GM23248 (cell line): ENCODE data around the gene TCF7L2. TPM values are rescaled to one million over a fixed set of nuclear protein-coding genes. Genes with fewer than 3 reads are reported as not detected.
A peak's percentile ranks its signal among the peaks of the same experiment; 100 is the strongest.

Source experiments
- DNase-seq: peaks from one replicate; pipeline ENCODE4 v3.0.0-alpha.2; 2015
- H2AFZ ChIP-seq: fragments of 200-600 bp; sonication (generic); 2 replicates; pipeline ENCODE4 v1.6.1; 2016; ENCODE audit warnings: antibody characterized with exemption
- H3F3A ChIP-seq: fragments of 200-600 bp; sonication (generic); 2 replicates; pipeline ENCODE4 v1.6.1; 2016; ENCODE audit warnings: mild to moderate bottlenecking, antibody characterized with exemption, mixed run types; ENCODE audit not compliant: insufficient read depth
- H3K27ac ChIP-seq: fragments of 200-600 bp; sonication (generic); 2 replicates; pipeline ENCODE4 v1.5.1; 2016; ENCODE audit warnings: mild to moderate bottlenecking
- H3K27me3 ChIP-seq: fragments of 200-600 bp; sonication (generic); replicated peaks from 2 replicates; pipeline ENCODE4 v1.6.1; 2016; ENCODE audit warnings: mild to moderate bottlenecking; ENCODE audit not compliant: insufficient read depth
- H3K36me3 ChIP-seq: fragments of 200-600 bp; sonication (generic); 2 replicates; pipeline ENCODE4 v1.6.1; 2016; ENCODE audit warnings: low read depth, mild to moderate bottlenecking
- H3K4me1 ChIP-seq: fragments of 200-600 bp; sonication (generic); 2 replicates; pipeline ENCODE4 v1.6.1; 2016; ENCODE audit warnings: mild to moderate bottlenecking; ENCODE audit not compliant: insufficient read depth
- H3K4me2 ChIP-seq: fragments of 200-600 bp; sonication (generic); one replicate; pipeline ENCODE4 v1.6.1; 2016; ENCODE audit warnings: mild to moderate bottlenecking; ENCODE audit not compliant: unreplicated experiment
- H3K4me3 ChIP-seq: fragments of 200-600 bp; sonication (generic); 2 replicates; pipeline ENCODE4 v1.5.1; 2016; ENCODE audit warnings: mild to moderate bottlenecking
- H3K79me2 ChIP-seq: fragments of 200-600 bp; sonication (generic); 2 replicates; pipeline ENCODE4 v1.6.1; 2016; ENCODE audit warnings: mild to moderate bottlenecking; ENCODE audit not compliant: insufficient read depth
- H3K9ac ChIP-seq: fragments of 200-600 bp; sonication (generic); 2 replicates; pipeline ENCODE4 v1.6.1; 2016; ENCODE audit warnings: mild to moderate bottlenecking
- H3K9me2 ChIP-seq: fragments of 200-600 bp; sonication (generic); 2 replicates; pipeline ENCODE4 v1.6.1; 2016; ENCODE audit warnings: mixed run types, mild to moderate bottlenecking, moderate library complexity; ENCODE audit not compliant: insufficient read depth
- H3K9me3 ChIP-seq: fragments of 200-600 bp; sonication (generic); one replicate; pipeline ENCODE4 v1.6.1; 2017; ENCODE audit warnings: low read depth
- H4K20me1 ChIP-seq: fragments of 200-600 bp; sonication (generic); 2 replicates; pipeline ENCODE4 v1.6.0; 2016; ENCODE audit not compliant: insufficient read depth
- EZH2 ChIP-seq: fragments of 200-600 bp; sonication (generic); IDR thresholded peaks from 2 replicates; pipeline ENCODE4 v1.6.1; 2018; ENCODE audit warnings: antibody characterized with exemption, mild to moderate bottlenecking; ENCODE audit not compliant: insufficient read depth, poor library complexity, severe bottlenecking
- EZH2phosphoT487 ChIP-seq: fragments of 200-600 bp; sonication (generic); IDR thresholded peaks from 2 replicates; pipeline ENCODE4 v1.6.1; 2018; ENCODE audit warnings: antibody characterized with exemption, moderate library complexity, mild to moderate bottlenecking, low read depth; ENCODE audit not compliant: insufficient read depth
- WGBS, 2 experiments: methylation state at CpG; one replicate each; pipeline ENCODE4 v1.1.6; 2015 to 2017; ENCODE audit warnings: low lambda C conversion rate in 2 of 2, low coverage in 1 of 2; ENCODE audit errors: missing lambda C conversion rate in 2 of 2; 5-methylcytosine and 5-hydroxymethylcytosine counted together
- in situ Hi-C: fragments of 300-500 bp; cut with MboI; formaldehyde crosslinking; loops from 2 replicates; pipeline ENCODE4 v1.15.0; 2020
- polyA plus RNA-seq: library from polyadenylated mRNA; unstranded; fragments of >200 nt; fragmentation: Nextera tagmentation; extraction: Ambion mirVana; gene quantifications from 2 replicates; pipeline ENCODE4 v1.2.1, GENCODE V29; 2016
- total RNA-seq: library from RNA; depleted of rRNA; stranded (reverse); fragments of >200 nt; shearing (Covaris generic); gene quantifications from 2 replicates; pipeline ENCODE4 v1.2.3, GENCODE V29; 2014

TCF7L2 gene
- total and polyA plus RNA-seq, 2 experiments from 2014 or later: 6.2 to 19.3 TPM

DNA sequence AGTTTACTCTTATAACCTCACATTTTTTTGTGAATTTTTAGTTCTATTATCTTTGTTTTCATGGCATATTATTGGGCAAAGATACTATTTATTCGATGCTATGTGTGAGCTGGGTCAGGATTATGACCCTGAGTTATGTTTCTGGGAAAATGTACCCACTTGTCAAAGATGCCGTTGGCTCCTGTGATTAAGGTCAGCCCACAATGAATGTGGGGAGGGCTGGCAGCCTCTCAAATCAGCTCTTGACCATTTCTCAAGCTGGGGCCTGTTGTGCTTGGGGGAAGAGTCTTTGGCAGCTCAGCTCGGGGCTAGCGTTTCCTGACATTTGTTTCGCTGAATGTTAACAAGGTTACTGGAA is 97.5 kb downstream of the TCF7L2 start:
- no peak for DNase-seq
- in situ Hi-C loops: no loop called here
- H3K4me2 ChIP-seq: no peak overlapping the region

GRCh38 chr10:113047963-113048781 is 98.1 kb downstream of the TCF7L2 start:
- 0 out of 2 replicates have a peak overlapping the region, but pooled peaks have one; percentile 89 for H3K27ac ChIP-seq
- H3K4me3 ChIP-seq: no peak overlapping the region
- no peaks in the 10 kb centered on the region for H3K9me2 ChIP-seq
- H3K9ac ChIP-seq: no peak overlapping the region
- in situ Hi-C loops: no loop called here
- H2AFZ ChIP-seq: no peak overlapping the region
- peaks cover 98% of the 10 kb centered on the region for H3K79me2 ChIP-seq
- no peak overlapping the region for H3K4me2 ChIP-seq
- H4K20me1 ChIP-seq: no peaks in the 10 kb centered on the region
- peaks cover under 1% of the 10 kb centered on the region; the same call in 1 of the 2 replicates for H3K36me3 ChIP-seq
- H3K9me3 ChIP-seq: no peaks in the 10 kb centered on the region
- TF ChIP-seq EZH2phosphoT487 (no peak), EZH2 (no peak)
- H3K4me1 ChIP-seq: peaks cover 53% of the 10 kb centered on the region
- DNase-seq: no peak
- peaks cover 25% of the 10 kb centered on the region for H3F3A ChIP-seq
- no peaks in the 10 kb centered on the region for H3K27me3 ChIP-seq
- WGBS, 2 experiments: 90 to 92% methylated on average over 13 of the region's 13 CpGs

More for the DNA sequence above, 97.5 kb downstream of the TCF7L2 start:
- Histone ChIP-seq H3K9me2 (no peaks in the 10 kb centered on the region), H3K4me3 (no peak overlapping the region), H3K79me2 (peaks cover 98% of the 10 kb centered on the region), H3K36me3 (peaks cover 3% of the 10 kb centered on the region; the same call in 1 of the 2 replicates), H3F3A (peaks cover 31% of the 10 kb centered on the region), H3K9me3 (no peaks in the 10 kb centered on the region), H3K27me3 (no peaks in the 10 kb centered on the region), H2AFZ (no peak overlapping the region), H3K9ac (no peak overlapping the region), H3K4me1 (peaks cover 53% of the 10 kb centered on the region), H4K20me1 (no peaks in the 10 kb centered on the region), H3K27ac (peak overlapping the region; percentile 89; the same call in 1 of the 2 replicates)
- no peak for TF ChIP-seq EZH2phosphoT487
- TF ChIP-seq EZH2: no peak
- WGBS, 2 experiments: 90 to 91% methylated on average over 5 of the region's 5 CpGs

GRCh38 chr10:113049881-113050280 is 99.8 kb downstream of the TCF7L2 start:
- in situ Hi-C loops: no loop called here
- H3K9me2 ChIP-seq: no peaks in the 10 kb centered on the region
- H3K9me3 ChIP-seq: no peaks in the 10 kb centered on the region
- peaks cover 64% of the 10 kb centered on the region for H3K4me1 ChIP-seq
- no peak for DNase-seq
- 47 to 51% methylated on average over 4 to 5 of the region's 5 CpGs for WGBS, 2 experiments
- no peaks in the 10 kb centered on the region for H3K27me3 ChIP-seq
- H2AFZ ChIP-seq: no peak overlapping the region
- no peak overlapping the region for H3K4me2 ChIP-seq
- H4K20me1 ChIP-seq: no peaks in the 10 kb centered on the region
- TF ChIP-seq EZH2phosphoT487 (no peak), EZH2 (no peak)
- H3K36me3 ChIP-seq: no peaks in the 10 kb centered on the region
- H3K79me2 ChIP-seq: peaks cover 98% of the 10 kb centered on the region
- peaks cover 30% of the 10 kb centered on the region for H3F3A ChIP-seq
- no peak overlapping the region for H3K9ac ChIP-seq
- H3K4me3 ChIP-seq: no peak overlapping the region
- H3K27ac ChIP-seq: no peak overlapping the region

GRCh38 chr10:113052076-113052830 is 102.2 kb downstream of the TCF7L2 start:
- Histone ChIP-seq H3K9ac (peak overlapping the region; percentile 37; the same call in 1 of the 2 replicates), H3K27me3 (no peaks in the 10 kb centered on the region), H3K27ac (peak overlapping the region; percentile 64), H4K20me1 (no peaks in the 10 kb centered on the region), H3K9me3 (no peaks in the 10 kb centered on the region), H3K4me3 (no peak overlapping the region), H3K4me2 (peak overlapping the region; percentile 42), H3K79me2 (peaks cover 90% of the 10 kb centered on the region), H3K36me3 (no peaks in the 10 kb centered on the region), H3K9me2 (no peaks in the 10 kb centered on the region), H3K4me1 (peaks cover 62% of the 10 kb centered on the region), H2AFZ (no peak overlapping the region), H3F3A (peaks cover 35% of the 10 kb centered on the region)
- 32 to 36% methylated on average over 10 of the region's 10 CpGs for WGBS, 2 experiments
- in situ Hi-C loops: no loop called here
- DNase-seq: peak; percentile 54
- TF ChIP-seq EZH2 (no peak), EZH2phosphoT487 (no peak)
